GM23338 (cell line): ENCODE data around the gene SETD4.

ENCODE experiments used
- CREB1 ChIP-seq: fragments of 250-450 bp; sonication (Bioruptor Pico); IDR thresholded peaks from 2 replicates; pipeline ENCODE4 v1.5.0; 2020; ENCODE audit warnings: low read depth, mild to moderate bottlenecking, moderate library complexity
- CTCF ChIP-seq, 2 experiments: fragments of 200-600 bp in 1 of 2; sonication (generic) in 1 of 2; conservative IDR thresholded peaks; 2 replicates each; pipeline versions ENCODE4 v1.5.1 to v1.6.1; 2016 to 2017; ENCODE audit warnings: antibody characterized with exemption in 2 of 2, low read depth in 2 of 2, mild to moderate bottlenecking in 2 of 2, moderate library complexity in 1 of 2
- EZH2 ChIP-seq: fragments of 200-600 bp; sonication (generic); IDR thresholded peaks from one replicate; pipeline ENCODE4 v1.8.0; 2017; ENCODE audit warnings: antibody characterized with exemption, mild to moderate bottlenecking, low read depth; ENCODE audit not compliant: unreplicated experiment
- EZH2phosphoT487 ChIP-seq: fragments of 200-600 bp; sonication (generic); IDR thresholded peaks from one replicate; pipeline ENCODE4 v1.8.1; 2018; ENCODE audit warnings: antibody characterized with exemption; ENCODE audit not compliant: unreplicated experiment
- NANOG ChIP-seq: IDR thresholded peaks from 2 replicates; pipeline ENCODE4 v1.6.1; 2016; ENCODE audit warnings: antibody characterized with exemption, borderline replicate concordance
- POLR2AphosphoS5 ChIP-seq: IDR thresholded peaks from 2 replicates; pipeline ENCODE4 v1.6.1; 2016; ENCODE audit warnings: antibody characterized with exemption, low read depth

GRCh38 chr21:36109868-36110267, 49.5 kb upstream of the SETD4 start:
- TF ChIP-seq NANOG (no peak), EZH2 (no peak), CTCF (conservative IDR thresholded peaks at IDR 0.05; ENCODE audit: low read depth in 2 of 2) (no peak), POLR2AphosphoS5 (no peak), CREB1 (CRISPR knock-in tag) (no peak), EZH2phosphoT487 (no peak)
